HG03439 (cell line): ENCODE data around the gene DOHH.
"Not testable (repeated sequence)": the region's sequence is repeated elsewhere in the genome, so short reads cannot be mapped to it uniquely, and the experiment has no call there.

Experiments used
- ATAC-seq: cut with Tn5 transposase; IDR thresholded peaks from one replicate; pipeline ENCODE4 v1.9.1; 2021; ENCODE audit warnings: mild to moderate bottlenecking, moderate library complexity; ENCODE audit not compliant: unreplicated experiment

The DOHH gene

DNA sequence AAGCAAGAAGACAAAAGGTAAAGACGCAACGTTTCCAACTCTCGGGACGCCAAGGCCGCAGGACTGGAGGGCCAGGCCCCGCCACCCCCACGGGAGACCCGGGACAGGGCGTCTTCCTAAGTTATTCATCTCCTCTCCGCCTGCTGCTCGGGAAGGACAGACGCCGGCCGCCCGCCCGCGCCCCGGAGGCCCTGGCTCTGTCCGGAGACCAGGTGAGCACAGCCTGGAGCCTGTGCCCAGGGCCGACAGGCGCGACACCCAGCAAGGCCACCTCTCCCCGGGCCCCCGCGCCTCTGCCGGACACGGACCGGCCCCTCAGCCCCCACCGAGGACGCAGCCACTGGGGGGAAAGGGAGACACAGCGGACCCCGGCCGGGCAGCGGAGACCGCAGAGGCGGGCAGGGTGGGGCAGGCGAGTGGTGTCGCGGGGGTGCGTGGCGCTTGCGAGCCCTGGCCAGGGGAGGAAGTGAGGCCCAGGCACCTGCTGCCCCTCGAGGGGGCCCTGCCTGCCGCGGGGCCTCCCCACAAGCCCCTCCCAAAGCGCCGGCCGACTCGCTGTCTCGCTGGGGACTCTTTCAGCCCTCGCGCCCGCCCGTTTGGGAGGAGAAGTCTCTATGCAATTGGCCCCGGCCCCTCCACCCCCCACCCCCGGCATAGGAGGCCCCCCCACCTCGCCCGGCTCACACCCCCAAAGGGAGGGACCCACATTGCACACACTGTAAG, 37.3 kb downstream of the DOHH start:
- no peak for ATAC-seq

GRCh38 chr19:3459965-3460582, 40.4 kb downstream of the DOHH start:
- ATAC-seq: no peak

- ATAC-seq: no peak
Observed at GRCh38 chr19:3459089-3459881, 41.2 kb downstream of the DOHH start.

GRCh38 chr19:3458229-3459088, 42.0 kb downstream of the DOHH start:
- ATAC-seq: no peak

- ATAC-seq: no peak
Observed at GRCh38 chr19:3457528-3458228, 42.8 kb downstream of the DOHH start.

DNA sequence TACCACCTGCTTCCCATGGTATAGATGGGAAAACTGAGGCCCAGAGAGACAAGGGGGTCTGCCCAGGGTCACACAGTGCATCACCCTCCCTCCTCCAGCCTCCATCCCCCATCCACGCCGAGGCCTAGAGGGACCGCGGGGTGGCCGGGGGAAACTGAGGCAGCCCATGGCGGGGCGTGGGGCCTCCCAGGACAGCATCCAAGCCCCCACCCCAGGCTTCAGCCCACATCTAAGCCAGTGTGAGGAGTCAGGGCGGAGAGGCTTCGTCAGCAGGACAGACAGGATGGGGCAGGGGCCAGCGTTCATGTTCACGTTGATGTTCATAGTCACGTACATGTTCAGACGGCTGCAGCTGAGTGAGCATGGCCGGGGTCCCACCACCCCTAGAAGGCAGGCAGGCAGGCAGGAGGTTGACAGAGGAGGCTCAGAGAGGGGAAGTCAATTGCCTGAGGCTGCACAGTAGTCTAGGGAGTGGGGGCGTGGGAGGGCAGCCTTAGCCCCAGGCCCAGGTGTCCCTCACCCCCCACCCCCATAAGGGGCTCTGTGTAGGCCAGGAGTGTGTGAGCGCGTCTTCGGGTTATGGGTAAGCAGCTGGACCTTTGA, 43.4 kb downstream of the DOHH start:
- ATAC-seq: no peak

- ATAC-seq: no peak
Observed at GRCh38 chr19:3455960-3456601, 44.4 kb downstream of the DOHH start.

- no peak for ATAC-seq
Observed at GRCh38 chr19:3455393-3455955, 45.0 kb downstream of the DOHH start.

- ATAC-seq: no peak
Observed at GRCh38 chr19:3454656-3455392, 45.6 kb downstream of the DOHH start.

DNA sequence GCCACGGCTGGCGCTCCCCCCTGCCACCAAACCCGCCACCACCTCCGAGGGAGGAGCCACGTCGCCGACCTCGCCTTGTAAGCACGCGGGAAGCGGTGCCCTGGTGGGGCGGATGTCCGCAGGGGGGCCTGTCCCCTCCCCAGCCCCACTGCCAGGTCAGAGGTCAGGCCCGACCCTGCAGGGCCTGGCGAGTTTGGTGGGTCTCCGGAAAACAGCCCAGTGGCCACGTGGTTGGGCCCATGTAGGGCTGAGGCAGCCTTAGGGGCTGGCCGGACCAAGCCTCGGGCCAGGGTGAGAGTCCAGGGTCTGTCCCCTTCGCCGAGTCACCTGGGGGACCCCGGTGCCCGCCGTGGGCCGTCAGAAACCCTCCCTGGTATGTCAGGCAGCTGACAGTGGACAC, 46.6 kb downstream of the DOHH start:
- ATAC-seq: no peak

DNA sequence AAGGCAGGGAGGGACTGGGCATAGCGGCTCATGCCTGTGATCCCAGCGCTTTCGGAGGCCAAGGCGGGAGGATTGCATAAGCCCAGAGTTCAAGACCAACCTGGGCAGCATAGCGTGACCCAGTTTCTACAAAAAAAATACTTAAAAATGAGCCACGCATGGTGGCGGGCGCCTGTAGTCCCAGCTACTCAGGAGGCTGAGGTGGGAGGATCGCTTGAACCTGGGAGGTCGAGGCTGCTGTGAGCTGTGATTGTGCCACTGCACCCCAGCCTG, 47.6 kb downstream of the DOHH start:
- not testable (repeated sequence) for ATAC-seq

GRCh38 chr19:3452171-3452941, 48.1 kb downstream of the DOHH start:
- ATAC-seq: no peak

DNA sequence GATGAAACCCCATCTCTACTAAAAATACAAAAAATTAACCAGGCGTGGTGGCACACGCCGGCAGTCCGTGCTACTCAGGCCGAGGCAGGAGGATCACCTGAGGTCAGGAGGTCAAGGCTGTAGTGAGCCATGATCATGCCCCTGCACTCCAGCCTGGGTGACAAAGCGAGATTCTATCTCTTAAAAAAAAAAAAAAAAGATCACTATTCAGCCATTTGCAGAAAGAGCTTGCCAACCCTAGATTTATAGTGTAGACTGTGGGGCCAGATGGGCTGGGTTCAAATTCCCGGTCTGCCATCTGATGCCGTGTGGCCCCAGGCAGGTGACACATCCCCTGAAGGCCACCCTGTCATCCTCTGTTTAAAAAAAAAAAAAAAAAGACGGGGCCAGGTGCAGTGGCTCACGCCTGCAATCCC, 49.0 kb downstream of the DOHH start:
- no peak for ATAC-seq

GRCh38 chr19:3450796-3451411, 49.6 kb downstream of the DOHH start:
- ATAC-seq: peak; percentile 51

GRCh38 chr19:3448616-3449334, 51.7 kb downstream of the DOHH start:
- no peak for ATAC-seq

DNA sequence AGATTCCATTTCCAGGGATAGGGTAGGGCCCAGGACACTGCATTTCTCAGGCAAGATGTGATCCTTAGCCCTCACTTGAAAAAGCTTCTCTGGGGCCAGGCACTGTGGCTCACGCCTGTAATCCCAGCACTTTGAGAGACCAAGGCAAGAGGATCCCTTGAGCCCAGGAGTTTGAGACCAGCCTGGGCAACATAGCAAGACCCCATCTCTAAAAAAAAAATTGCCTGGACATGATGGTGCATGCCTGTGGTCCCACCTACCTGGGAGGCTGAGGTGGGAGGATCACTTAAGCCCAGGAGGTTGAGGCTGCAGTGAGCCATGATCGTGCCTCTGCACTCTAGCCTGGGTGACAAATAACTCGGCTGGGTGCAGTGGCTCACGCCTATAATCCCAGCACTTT, 53.8 kb downstream of the DOHH start:
- not testable (repeated sequence) for ATAC-seq

- ATAC-seq: no peak
Observed at GRCh38 chr19:3444695-3445234, 55.7 kb downstream of the DOHH start.
